ENCODE measurements around the gene TCEA3. TPM values are rescaled to one million over a fixed set of nuclear protein-coding genes. Genes with fewer than 3 reads are reported as not detected.

TCEA3 gene
- total RNA-seq, 4 donors from 2014 or later: 9.1 to 30.7 (median 25.1) TPM

DNA sequence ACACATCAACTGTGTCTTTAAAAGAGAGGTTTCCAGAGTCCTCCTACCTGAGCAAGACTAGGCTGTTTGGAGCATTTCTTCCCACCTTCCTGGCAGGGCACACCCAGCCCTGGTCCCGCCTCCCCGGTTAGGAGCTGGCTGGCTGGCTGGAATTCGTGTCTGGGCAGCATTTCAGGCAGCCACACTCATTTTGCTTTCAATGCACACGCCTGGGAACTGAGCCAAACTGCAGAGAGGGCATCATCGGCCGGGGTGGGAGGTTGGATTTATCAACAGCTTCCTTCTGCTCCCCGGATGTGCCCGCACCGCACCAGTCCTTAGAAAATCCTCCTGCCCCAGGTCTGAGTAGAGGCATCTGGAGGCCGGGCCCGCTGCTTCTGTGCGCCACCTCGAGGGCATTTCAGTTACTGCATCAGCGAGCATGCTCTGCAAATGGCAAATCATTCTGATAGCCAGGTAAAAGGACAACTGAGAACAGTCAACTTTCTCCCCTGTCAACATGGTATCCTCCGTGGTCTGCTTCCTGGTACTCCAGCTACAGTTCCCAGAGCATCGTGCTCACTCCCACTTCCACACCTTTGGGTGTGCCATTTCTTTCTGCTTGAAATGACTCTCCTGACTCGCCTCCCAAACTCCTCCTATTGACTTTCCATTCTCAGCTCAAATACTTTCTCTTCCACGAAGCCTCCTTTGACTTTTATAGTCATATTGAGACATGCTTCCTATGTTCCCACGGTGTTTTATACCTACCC lies 20.6 kb downstream of the TCEA3 start:
- peak; percentile 89 to 97 (median 96) for TF ChIP-seq CTCF (IDR thresholded peaks at IDR 0.05)
- no peak for TF ChIP-seq POLR2A (IDR thresholded peaks at IDR 0.05)
- 5 to 12% methylated on average over 9 to 13 of the region's 19 CpGs for WGBS, 2 donors
- Histone ChIP-seq H3K36me3 (peaks cover 0 to 23% (median 0%) of the 10 kb centered on the region in 3 donors), H3K9me3 (no peaks in the 10 kb centered on the region), H3K4me1 (peaks cover 24 to 71% (median 38%) of the 10 kb centered on the region in 3 donors), H3K27me3 (no peaks in the 10 kb centered on the region), H3K4me3 (peak overlapping the region in 3 of 4 donors; percentile 8 to 30 (median 10)), H3K27ac (peak overlapping the region; percentile 69 to 81 (median 79))
- DNase-seq: no peak
- intact Hi-C loops (cut with DNase I): no loop called here

GRCh38 chr1:23403355-23403734 lies 21.2 kb downstream of the TCEA3 start:
- no peak for DNase-seq
- TF ChIP-seq CTCF (IDR thresholded peaks at IDR 0.05): no peak
- no peak for TF ChIP-seq POLR2A (IDR thresholded peaks at IDR 0.05)
- H3K36me3 ChIP-seq: peaks cover 0 to 17% (median 0%) of the 10 kb centered on the region in 3 donors
- H3K4me3 ChIP-seq: peak overlapping the region in 2 of 4 donors; percentile 10 to 30
- peak overlapping the region; percentile 69 to 81 (median 79) for H3K27ac ChIP-seq
- intact Hi-C loops (cut with DNase I): no loop called here
- peaks cover 24 to 71% (median 38%) of the 10 kb centered on the region in 3 donors for H3K4me1 ChIP-seq
- no peaks in the 10 kb centered on the region for H3K9me3 ChIP-seq
- WGBS, 2 donors: 42 to 49% methylated on average over 4 of the region's 4 CpGs
- H3K27me3 ChIP-seq: no peaks in the 10 kb centered on the region

GRCh38 chr1:23403038-23403336 lies 21.6 kb downstream of the TCEA3 start:
- H3K4me3 ChIP-seq: no peak overlapping the region
- H3K27me3 ChIP-seq: no peaks in the 10 kb centered on the region
- peaks cover 24 to 71% (median 38%) of the 10 kb centered on the region in 3 donors for H3K4me1 ChIP-seq
- WGBS, 2 donors: 17 to 24% methylated on average over 6 of the region's 6 CpGs
- H3K36me3 ChIP-seq: peaks cover 0 to 15% (median 0%) of the 10 kb centered on the region in 3 donors
- intact Hi-C loops (cut with DNase I): no loop called here
- TF ChIP-seq POLR2A (IDR thresholded peaks at IDR 0.05): no peak
- TF ChIP-seq CTCF (IDR thresholded peaks at IDR 0.05): no peak
- no peak for DNase-seq
- H3K9me3 ChIP-seq: no peaks in the 10 kb centered on the region
- H3K27ac ChIP-seq: peak overlapping the region; percentile 69 to 81 (median 79)

DNA sequence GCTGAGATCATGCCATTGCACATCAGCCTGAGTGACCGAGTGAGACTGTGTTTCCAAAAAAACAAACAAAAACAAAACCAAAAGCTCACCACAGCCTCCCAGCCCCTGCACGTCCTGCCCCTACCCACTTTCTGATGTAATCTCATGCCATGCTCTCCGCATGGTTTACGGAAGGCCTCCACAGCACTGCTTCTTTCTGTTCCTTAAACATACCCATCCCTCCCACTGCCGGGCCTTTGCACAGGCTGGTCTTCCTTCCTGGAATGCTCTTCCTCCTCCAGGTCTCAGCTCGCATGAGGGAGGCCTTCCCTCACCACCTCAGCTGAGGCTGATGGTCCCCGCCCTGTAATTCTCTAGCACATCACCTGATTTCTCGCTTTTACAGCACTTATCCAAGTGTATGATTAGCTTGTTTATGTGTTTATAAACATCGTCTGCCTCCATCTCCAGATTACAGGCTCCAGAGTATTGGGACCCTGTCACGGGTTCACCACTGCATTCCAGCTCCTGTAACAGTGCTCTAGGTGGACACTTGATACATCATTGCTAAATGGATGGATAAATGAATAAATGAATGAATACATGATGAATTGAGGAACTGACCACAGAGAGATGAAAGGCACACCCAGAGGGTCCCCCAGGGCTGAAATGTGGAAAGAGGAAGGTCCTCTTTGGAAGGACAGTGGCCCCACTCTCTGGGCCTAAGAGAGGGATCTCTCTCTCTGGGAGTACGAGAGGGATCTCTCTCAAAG lies 22.1 kb downstream of the TCEA3 start:
- peaks cover 24 to 69% (median 38%) of the 10 kb centered on the region in 3 donors for H3K4me1 ChIP-seq
- intact Hi-C loops (cut with DNase I): no loop called here
- DNase-seq: no peak

More for the DNA sequence above, 22.1 kb downstream of the TCEA3 start:
- TF ChIP-seq POLR2A (IDR thresholded peaks at IDR 0.05): no peak
- no peak for TF ChIP-seq CTCF (IDR thresholded peaks at IDR 0.05)
- Histone ChIP-seq H3K36me3 (peaks cover 0 to 16% (median 0%) of the 10 kb centered on the region in 3 donors), H3K27me3 (no peaks in the 10 kb centered on the region), H3K9me3 (no peaks in the 10 kb centered on the region), H3K27ac (peak overlapping the region; percentile 69 to 81 (median 79)), H3K4me3 (no peak overlapping the region)
- WGBS, 2 donors: 51% methylated on average over 11 of the region's 11 CpGs
